ENCODE data around the gene PCNX4.

DNA sequence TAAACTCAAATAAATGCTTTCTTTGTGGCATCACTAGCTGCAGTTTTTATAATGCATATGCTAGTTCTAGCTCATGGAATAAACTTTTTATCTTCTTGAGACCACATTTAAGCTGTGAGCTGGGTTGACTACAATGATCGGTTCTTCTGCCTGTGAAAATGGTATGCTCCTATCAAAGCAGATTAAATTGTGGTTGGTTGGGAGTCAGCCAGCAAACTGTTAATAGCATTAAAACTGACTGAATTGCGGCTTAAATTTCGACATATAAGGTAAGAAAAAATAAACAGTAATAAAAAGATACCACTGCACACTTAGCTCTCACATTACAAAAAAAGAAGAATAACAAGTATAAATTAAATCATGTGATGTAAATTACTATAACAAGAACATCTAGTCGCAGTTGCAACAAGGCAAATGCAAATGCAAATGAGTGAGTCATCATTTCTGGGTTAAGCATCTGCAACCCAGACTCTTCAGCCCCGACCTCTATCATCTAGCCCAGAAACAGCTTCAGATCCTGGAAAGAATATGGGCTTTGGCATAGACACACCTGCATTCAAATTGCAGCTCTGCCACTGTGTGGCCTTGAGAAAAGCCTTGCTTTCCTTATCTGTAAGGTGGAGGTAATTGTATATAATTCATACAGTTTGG is 93.3 kb downstream of the PCNX4 start:
- TF ChIP-seq, protein P1, sequence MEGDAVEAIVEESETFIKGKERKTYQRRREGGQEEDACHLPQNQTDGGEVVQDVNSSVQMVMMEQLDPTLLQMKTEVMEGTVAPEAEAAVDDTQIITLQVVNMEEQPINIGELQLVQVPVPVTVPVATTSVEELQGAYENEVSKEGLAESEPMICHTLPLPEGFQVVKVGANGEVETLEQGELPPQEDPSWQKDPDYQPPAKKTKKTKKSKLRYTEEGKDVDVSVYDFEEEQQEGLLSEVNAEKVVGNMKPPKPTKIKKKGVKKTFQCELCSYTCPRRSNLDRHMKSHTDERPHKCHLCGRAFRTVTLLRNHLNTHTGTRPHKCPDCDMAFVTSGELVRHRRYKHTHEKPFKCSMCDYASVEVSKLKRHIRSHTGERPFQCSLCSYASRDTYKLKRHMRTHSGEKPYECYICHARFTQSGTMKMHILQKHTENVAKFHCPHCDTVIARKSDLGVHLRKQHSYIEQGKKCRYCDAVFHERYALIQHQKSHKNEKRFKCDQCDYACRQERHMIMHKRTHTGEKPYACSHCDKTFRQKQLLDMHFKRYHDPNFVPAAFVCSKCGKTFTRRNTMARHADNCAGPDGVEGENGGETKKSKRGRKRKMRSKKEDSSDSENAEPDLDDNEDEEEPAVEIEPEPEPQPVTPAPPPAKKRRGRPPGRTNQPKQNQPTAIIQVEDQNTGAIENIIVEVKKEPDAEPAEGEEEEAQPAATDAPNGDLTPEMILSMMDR (IDR thresholded peaks at IDR 0.05), result no peak
- no peak for TF ChIP-seq POLR2A (IDR thresholded peaks at IDR 0.05)

All from body of pancreas (tissue), 4 donors.